H1 (cell line): ENCODE results near the gene ZNF74. TPM values are rescaled to one million over a fixed set of nuclear protein-coding genes. Genes with fewer than 3 reads are reported as not detected.
A peak's percentile ranks its signal among the peaks of the same experiment; 100 is the strongest.

Source experiments
- CTCF ChIA-PET: fragments of 300-600 bp; sonication (Branson Sonifier 250); formaldehyde crosslinking; loops from one replicate; lab custom pipeline; 2021; ENCODE audit not compliant: partially characterized antibody; lab: Charles Lee
- POLR2A ChIA-PET: fragments of 300-600 bp; sonication (Branson Sonifier 250); formaldehyde crosslinking; loops from one replicate; lab custom pipeline; 2021; ENCODE audit warnings: inconsistent platforms; ENCODE audit not compliant: partially characterized antibody; lab: Charles Lee
- DNase-seq, 2 experiments: peaks; one replicate each; pipeline versions ENCODE4 v3.0.0 to v3.0.0-alpha.2; 2010 to 2022; ENCODE audit warnings: low spot score in 2 of 2, low read depth in 1 of 2, mixed read lengths in 1 of 2
- FAIRE-seq: peaks from 2 replicates; lab custom pipeline; 2011; peaks lifted over from hg19 to GRCh38; lab: Jason Lieb, UNC
- H2AFZ ChIP-seq: 2 replicates; pipeline ENCODE4 v1.8.1; 2012; ENCODE audit warnings: low read length, inconsistent platforms
- H2AK5ac ChIP-seq: 2 replicates; pipeline ENCODE4 v1.6.1; 2013; ENCODE audit warnings: low read depth, low read length
- H2BK120ac ChIP-seq: replicated peaks from 2 replicates; pipeline ENCODE3; 2013; ENCODE audit warnings: low read depth, low read length, inconsistent platforms
- H2BK12ac ChIP-seq: 2 replicates; pipeline ENCODE4 v1.6.1; 2013; ENCODE audit warnings: low read depth, low read length
- H2BK15ac ChIP-seq: 2 replicates; pipeline ENCODE4 v1.6.1; 2013; ENCODE audit warnings: low read length
- H2BK20ac ChIP-seq: 2 replicates; pipeline ENCODE4 v1.6.1; 2013; ENCODE audit warnings: low read length
- H2BK5ac ChIP-seq: 2 replicates; pipeline ENCODE4 v1.6.1; 2013; ENCODE audit warnings: low read depth, low read length
- H3K14ac ChIP-seq: 2 replicates; pipeline ENCODE4 v1.6.1; 2013; ENCODE audit warnings: inconsistent platforms; ENCODE audit not compliant: insufficient read length
- H3K18ac ChIP-seq: 2 replicates; pipeline ENCODE4 v1.6.1; 2013; ENCODE audit warnings: low read length; ENCODE audit errors: extremely low read depth
- H3K23ac ChIP-seq: 2 replicates; pipeline ENCODE4 v1.6.1; 2013; ENCODE audit warnings: inconsistent platforms; ENCODE audit not compliant: insufficient read length
- H3K23me2 ChIP-seq: 2 replicates; pipeline ENCODE4 v1.6.1; 2013; ENCODE audit warnings: low read depth, low read length
- H3K27ac ChIP-seq: 2 replicates; pipeline ENCODE4 v1.6.1; 2011; ENCODE audit warnings: low read depth, low read length, inconsistent platforms
- H3K27me3 ChIP-seq, 4 experiments: replicated peaks in 1 of 4; 1 replicate in 1 of 4; 2 replicates in 3 of 4; pipeline versions ENCODE4 v1.6.1 to v1.8.1; 2011 to 2013; ENCODE audit warnings: low read length in 3 of 4, mild to moderate bottlenecking in 3 of 4, inconsistent platforms in 2 of 4, mixed read lengths in 2 of 4, moderate library complexity in 1 of 4; ENCODE audit not compliant: control insufficient read depth in 3 of 4, insufficient read depth in 3 of 4; ENCODE audit errors: extremely low read depth in 1 of 4
- H3K36me3 ChIP-seq, 4 experiments: 2 replicates each; pipeline versions ENCODE4 v1.6.1 to v1.8.1; 2011 to 2013; ENCODE audit warnings: mild to moderate bottlenecking in 4 of 4, low read length in 3 of 4, moderate library complexity in 2 of 4, control low read depth in 1 of 4, inconsistent platforms in 1 of 4; ENCODE audit not compliant: insufficient read depth in 4 of 4, control insufficient read depth in 2 of 4
- H3K4ac ChIP-seq: replicated peaks from 2 replicates; pipeline ENCODE3; 2013; ENCODE audit warnings: low read length, low read depth, mixed read lengths, inconsistent platforms; ENCODE audit not compliant: insufficient read length
- H3K4me1 ChIP-seq, 4 experiments: replicated peaks in 1 of 4; 1 replicate in 1 of 4; 2 replicates in 3 of 4; pipeline versions ENCODE4 v1.6.1 to v1.8.1; 2011 to 2013; ENCODE audit warnings: low read length in 3 of 4, inconsistent platforms in 2 of 4, mixed read lengths in 1 of 4; ENCODE audit not compliant: insufficient read depth in 4 of 4, control insufficient read depth in 3 of 4
- H3K4me2 ChIP-seq, 2 experiments: 2 replicates each; pipeline versions ENCODE4 v1.6.1 to v1.8.1; 2011 to 2013; ENCODE audit warnings: low read depth in 2 of 2, low read length in 2 of 2, control low read depth in 1 of 2, inconsistent platforms in 1 of 2, mild to moderate bottlenecking in 1 of 2; ENCODE audit not compliant: insufficient read depth in 1 of 2
- H3K4me3 ChIP-seq, 4 experiments: fragments of 200-600, 300-600 bp in 1 of 4; sonication (generic), shearing (Covaris generic), sonication (Bioruptor Twin) in 1 of 4; 2 replicates each; pipeline versions ENCODE4 v1.5.1 to v1.8.1; 2011 to 2016; ENCODE audit warnings: low read length in 4 of 4, low read depth in 3 of 4, control low read depth in 2 of 4, inconsistent platforms in 2 of 4, mild to moderate bottlenecking in 2 of 4, mixed read lengths in 1 of 4, moderate library complexity in 1 of 4; ENCODE audit not compliant: insufficient read depth in 2 of 4; ENCODE audit errors: extremely low read depth in 1 of 4
- H3K56ac ChIP-seq: replicated peaks from 2 replicates; pipeline ENCODE3; 2013; ENCODE audit warnings: low read depth, mild to moderate bottlenecking, mixed read lengths, low read length, inconsistent platforms; ENCODE audit not compliant: insufficient read length
- H3K79me1 ChIP-seq: 2 replicates; pipeline ENCODE4 v1.6.1; 2013; ENCODE audit warnings: low read depth, low read length, control low read depth
- H3K79me2 ChIP-seq, 2 experiments: 2 replicates each; pipeline versions ENCODE4 v1.6.1 to v1.8.1; 2012 to 2013; ENCODE audit warnings: low read length in 2 of 2, mild to moderate bottlenecking in 2 of 2, inconsistent platforms in 1 of 2; ENCODE audit not compliant: insufficient read depth in 2 of 2, control insufficient read depth in 1 of 2
- H3K9ac ChIP-seq, 4 experiments: replicated peaks in 1 of 4; 1 replicate in 1 of 4; 2 replicates in 3 of 4; pipeline versions ENCODE4 v1.6.1 to v1.8.1; 2011 to 2013; ENCODE audit warnings: low read depth in 3 of 4, low read length in 3 of 4, control low read depth in 2 of 4, mild to moderate bottlenecking in 2 of 4, moderate library complexity in 2 of 4, inconsistent platforms in 1 of 4; ENCODE audit errors: extremely low read depth in 1 of 4
- H3K9me3 ChIP-seq, 2 experiments: 2 replicates each; pipeline versions ENCODE4 v1.6.1 to v1.8.1; 2012 to 2013; ENCODE audit warnings: mild to moderate bottlenecking in 2 of 2, moderate library complexity in 2 of 2, control low read depth in 1 of 2, inconsistent platforms in 1 of 2, low read depth in 1 of 2, low read length in 1 of 2, mixed read lengths in 1 of 2; ENCODE audit not compliant: insufficient read depth in 2 of 2
- H4K20me1 ChIP-seq, 2 experiments: replicated peaks in 1 of 2; 2 replicates each; pipeline versions ENCODE3 to v1.8.1; 2011 to 2013; ENCODE audit warnings: inconsistent platforms in 2 of 2, low read length in 2 of 2, mild to moderate bottlenecking in 1 of 2; ENCODE audit not compliant: insufficient read depth in 2 of 2, control insufficient read depth in 1 of 2
- H4K5ac ChIP-seq: 2 replicates; pipeline ENCODE4 v1.6.1; 2013; ENCODE audit warnings: low read length, low read depth, mixed read lengths, inconsistent platforms; ENCODE audit not compliant: insufficient read length
- H4K8ac ChIP-seq: 2 replicates; pipeline ENCODE4 v1.8.0; 2013; ENCODE audit warnings: mild to moderate bottlenecking, moderate library complexity, low read length, inconsistent platforms; ENCODE audit not compliant: insufficient read depth; ENCODE audit errors: extremely low read depth
- H4K91ac ChIP-seq: replicated peaks from 2 replicates; pipeline ENCODE3; 2013; ENCODE audit warnings: low read length, mixed read lengths, inconsistent platforms; ENCODE audit not compliant: insufficient read length
- BCL11A ChIP-seq, 2 experiments: IDR thresholded peaks; one replicate each; pipeline ENCODE4 v1.6.1; 2011; ENCODE audit warnings: low read depth in 2 of 2, low read length in 2 of 2, mild to moderate bottlenecking in 2 of 2
- CTCF ChIP-seq, 3 experiments: IDR thresholded peaks; 1 replicate in 2 of 3; 2 replicates in 1 of 3; pipeline versions ENCODE4 v1.5.1 to v1.6.1; 2011; ENCODE audit warnings: low read length in 3 of 3, mild to moderate bottlenecking in 3 of 3, inconsistent platforms in 2 of 3, low read depth in 1 of 3, moderate library complexity in 1 of 3; ENCODE audit not compliant: insufficient read depth in 1 of 3; ENCODE audit errors: control extremely low read depth in 1 of 3
- GTF2F1 ChIP-seq: IDR thresholded peaks from 2 replicates; pipeline ENCODE4 v1.6.1; 2012; ENCODE audit warnings: low read depth, low read length, improper control_type of control experiment, borderline replicate concordance
- RBBP5 ChIP-seq: IDR thresholded peaks from 2 replicates; pipeline ENCODE4 v1.7.1; 2012; ENCODE audit warnings: low read depth, mild to moderate bottlenecking, inconsistent platforms, low read length, moderate library complexity, borderline replicate concordance
- SIRT6 ChIP-seq: IDR thresholded peaks from one replicate; pipeline ENCODE4 v1.7.1; 2012; ENCODE audit warnings: low read length, inconsistent platforms
- SP1 ChIP-seq: IDR thresholded peaks from 2 replicates; pipeline ENCODE4 v1.6.1; 2011; ENCODE audit warnings: low read depth, low read length
- SUZ12 ChIP-seq: fragments of 200-600 bp; sonication (generic); IDR thresholded peaks from 2 replicates; pipeline ENCODE4 v1.6.1; 2012; ENCODE audit warnings: mild to moderate bottlenecking, inconsistent platforms, low read length, moderate library complexity, mixed read lengths
- TBP ChIP-seq: IDR thresholded peaks from 2 replicates; pipeline ENCODE4 v1.6.1; 2011; ENCODE audit warnings: low read depth, low read length, improper control_type of control experiment
- TEAD4 ChIP-seq: IDR thresholded peaks from 2 replicates; pipeline ENCODE4 v1.6.1; 2012; ENCODE audit warnings: low read depth, low read length, inconsistent platforms, mixed read lengths
- WGBS, 2 experiments: shearing (Covaris generic) in 1 of 2; methylation state at CpG; one replicate each; pipeline versions ENCODE4 v1.1.6 to v1.1.7; 2013 to 2015; ENCODE audit warnings: low lambda C conversion rate in 2 of 2, mixed read lengths in 2 of 2, inconsistent platforms in 1 of 2, low coverage in 1 of 2, missing lambda C conversion rate in 1 of 2; ENCODE audit not compliant: insufficient replicate concordance in 2 of 2, insufficient coverage in 1 of 2, insufficient read length in 1 of 2; ENCODE audit errors: extremely low coverage in 1 of 2, missing lambda C conversion rate in 1 of 2; 5-methylcytosine and 5-hydroxymethylcytosine counted together
- polyA plus RNA-seq, 7 experiments: library from polyadenylated mRNA; depleted of rRNA in 3 of 7; stranded (reverse) in 5 of 7; unstranded in 2 of 7; fragments of >200 nt in 5 of 7; fragments of 200-250 nt in 2 of 7; gene quantifications; 1 replicate in 5 of 7; 2 replicates in 1 of 7; 4 replicates in 1 of 7; pipeline versions ENCODE4 v1.2.1 to v1.2.3, GENCODE V29; 2011 to 2013; ENCODE audit warnings: missing spikeins in 2 of 7, mixed read lengths in 2 of 7
- total RNA-seq: library from RNA; stranded (reverse); fragmentation: NEBNext Ultra II Directional; extraction: Animal tissue kit (Norgen Biotek cat#: 25700); gene quantifications from 2 replicates; pipeline ENCODE4 v1.2.1, GENCODE V29; 2021

The ZNF74 gene
- total and polyA plus RNA-seq, 2 of the 8 experiments (the other 6 are each of a cell fraction or from before 2014, with no cell fraction given): 29.7 to 45.7 TPM

DNA sequence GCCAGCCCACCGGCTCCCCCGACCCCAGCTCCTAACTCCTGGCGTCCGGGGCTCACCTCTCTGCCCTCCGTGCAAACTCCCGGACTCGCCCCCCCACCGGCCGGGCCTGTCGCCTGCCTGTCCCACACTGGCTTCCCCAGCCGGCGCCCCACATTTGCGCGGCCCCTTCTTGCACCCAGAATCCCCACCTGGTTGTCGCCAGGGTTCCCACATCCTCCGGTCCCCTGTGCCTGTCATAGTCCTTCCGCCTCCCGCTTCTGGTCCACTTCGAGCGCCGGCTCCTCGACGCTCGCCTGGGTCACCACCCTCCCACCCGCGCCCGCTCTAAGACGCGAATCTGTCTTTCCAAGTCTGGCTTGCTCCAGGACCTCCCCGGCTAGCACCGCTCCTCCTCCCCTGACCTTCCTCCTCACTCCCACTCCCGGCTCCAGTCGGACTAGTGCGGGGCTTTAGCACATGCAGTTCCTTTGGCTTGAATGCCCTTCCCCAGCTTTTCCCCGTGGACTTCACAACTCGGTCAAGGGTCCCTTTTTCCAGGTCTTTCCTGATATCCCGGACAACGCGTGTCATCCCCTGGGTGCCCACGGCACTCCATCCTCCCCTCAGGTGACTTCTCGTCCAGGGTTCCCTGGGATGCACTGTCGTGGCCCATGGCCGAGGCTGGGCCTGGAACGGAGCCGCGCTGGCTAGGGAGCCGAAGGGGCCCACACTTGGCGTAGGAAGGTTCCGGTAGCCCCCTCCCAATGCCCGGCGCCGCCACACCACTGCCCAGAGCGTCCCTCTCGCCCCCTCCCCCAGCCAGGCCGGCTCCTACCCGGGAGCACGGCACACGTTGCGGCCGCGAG lies 43.0 kb downstream of the ZNF74 start:
- H2BK20ac ChIP-seq: no peak overlapping the region
- H3K9me3 ChIP-seq: no peaks in the 10 kb centered on the region
- peaks cover 17% of the 10 kb centered on the region; the same call in 1 of the 2 replicates for H3K23me2 ChIP-seq
- peak overlapping the region; percentile 7 for H4K5ac ChIP-seq
- peaks cover 0 to 15% (median 6%) of the 10 kb centered on the region in 4 experiments; a peak in 5 of 7 replicates for H3K4me1 ChIP-seq
- no peak overlapping the region for H2AFZ ChIP-seq
- peaks cover 18 to 69% (median 57%) of the 10 kb centered on the region in 4 experiments for H3K27me3 ChIP-seq
- WGBS, 2 experiments: 5% methylated on average over 61 of the region's 61 CpGs; no CpG with 5 or more reads in 1 of the 2 experiments
- H2BK15ac ChIP-seq: no peak overlapping the region
- peak overlapping the region; percentile 86 to 90 for H3K4me2 ChIP-seq
- no peak overlapping the region for H2BK5ac ChIP-seq
- FAIRE-seq: no peak
- H3K14ac ChIP-seq: no peak overlapping the region
- DNase-seq: peak in 1 of 2 experiments; percentile 62
- POLR2A ChIA-PET: interaction anchor here (0.8 to 1.5 kb wide), 2 partner anchors 11 to 12 kb away, joined by 3 to 4 read pairs; no protein-coding TSS in a partner anchor
- peak overlapping the region; percentile 83 for H3K4ac ChIP-seq
- peak overlapping the region; percentile 44 to 78 (median 52) for H3K4me3 ChIP-seq
- no peak overlapping the region for H3K27ac ChIP-seq
- no peaks in the 10 kb centered on the region for H3K79me2 ChIP-seq
- peak overlapping the region; percentile 63 for H4K91ac ChIP-seq
- peaks cover 2% of the 10 kb centered on the region; the same call in 1 of the 2 replicates for H3K79me1 ChIP-seq
- peaks cover 0 to 3% (median 0%) of the 10 kb centered on the region in 4 experiments; a peak in 1 of 8 replicates for H3K36me3 ChIP-seq
- CTCF ChIA-PET: interaction anchor here (0.8 kb wide), 1 partner anchor 30 kb away, joined by 4 read pairs; no protein-coding TSS in a partner anchor
- H3K23ac ChIP-seq: no peak overlapping the region
- no peak overlapping the region for H3K56ac ChIP-seq
- 0 out of 2 replicates have a peak overlapping the region, but pooled peaks have one; percentile 39 for H2BK12ac ChIP-seq
- H4K8ac ChIP-seq: no peak overlapping the region
- no peak overlapping the region for H2BK120ac ChIP-seq
- H2AK5ac ChIP-seq: no peak overlapping the region
- peaks cover 13 to 31% of the 10 kb centered on the region in 2 experiments for H4K20me1 ChIP-seq
- H3K18ac ChIP-seq: peak overlapping the region; percentile 62
- H3K9ac ChIP-seq: peak overlapping the region in 1 of 4 experiments; percentile 42; a peak in 3 of 7 replicates
- no peak for TF ChIP-seq TEAD4
- no peak for TF ChIP-seq RBBP5
- peak; percentile 74 for TF ChIP-seq SUZ12
- no peak for TF ChIP-seq GTF2F1
- TF ChIP-seq SP1: no peak
- no peak for TF ChIP-seq TBP
- TF ChIP-seq BCL11A (IDR thresholded peaks at IDR 0.05; ENCODE audit: low read depth in 2 of 2, low read length in 2 of 2): no peak
- TF ChIP-seq CTCF (IDR thresholded peaks at IDR 0.05; ENCODE audit: control extremely low read depth in 1 of 3, insufficient read depth in 1 of 3, low read depth in 1 of 3, low read length in 3 of 3): no peak
- no peak for TF ChIP-seq SIRT6
